GM12892 (cell line): ENCODE results near the gene INPP4B.

ENCODE experiments used
- POLR2A ChIP-seq: IDR thresholded peaks from 2 replicates; pipeline ENCODE4 v1.6.1; 2011; ENCODE audit warnings: low read depth, low read length, control low read depth
- POLR2AphosphoS5 ChIP-seq: IDR thresholded peaks from 2 replicates; pipeline ENCODE4 v1.6.1; 2011; ENCODE audit warnings: low read depth, low read length, control low read depth
- TAF1 ChIP-seq: IDR thresholded peaks from 2 replicates; pipeline ENCODE4 v1.6.1; 2011; ENCODE audit warnings: low read depth, mild to moderate bottlenecking, control low read depth, low read length, borderline replicate concordance

DNA sequence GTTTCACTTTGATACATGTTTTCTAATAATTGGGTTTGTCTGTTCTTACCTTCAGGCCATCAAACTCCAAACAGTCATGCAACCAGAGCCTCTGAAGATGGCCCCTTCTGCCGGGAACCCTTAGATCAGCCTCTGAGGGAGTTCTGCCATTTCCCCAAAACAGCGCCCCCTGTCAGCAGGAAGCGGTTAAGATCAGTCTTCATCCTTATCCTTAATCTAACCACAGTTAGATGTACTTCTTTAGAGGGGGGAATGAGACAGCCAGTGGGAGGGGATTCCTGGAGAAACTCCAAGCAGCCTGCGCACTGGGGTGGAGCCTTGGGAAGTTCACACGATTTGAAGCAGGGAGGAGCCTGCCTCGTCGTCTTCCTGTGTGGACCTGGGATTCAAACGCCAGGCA lies 185.4 kb downstream of the INPP4B start:
- TF ChIP-seq POLR2A (no peak), TAF1 (no peak), POLR2AphosphoS5 (no peak)
